PC-9 (cell line): ENCODE measurements around the gene ENAH. TPM values are rescaled to one million over a fixed set of nuclear protein-coding genes. Genes with fewer than 3 reads are reported as not detected.

Source experiments
- BruUV-seq: library from RNA; stranded (reverse); fragments of 400-500 nt; replicated peaks from 2 replicates; lab custom pipeline; 2021; lab: Mats Ljungman, UMichigan
- CTCF ChIA-PET: fragments of 300-600 bp; sonication (Branson Sonifier 250); formaldehyde crosslinking; loops from one replicate; lab custom pipeline; 2022; ENCODE audit warnings: antibody characterized with exemption; lab: Charles Lee
- POLR2A ChIA-PET: fragments of 300-600 bp; sonication (Branson Sonifier 250); formaldehyde crosslinking; loops from one replicate; lab custom pipeline; 2022; ENCODE audit warnings: antibody characterized with exemption; ENCODE audit not compliant: unreplicated experiment; lab: Charles Lee
- DNase-seq, 2 experiments: peaks; one replicate each; pipeline versions ENCODE4 v3.0.0 to v3.0.0-alpha.2; 2015 to 2022; ENCODE audit warnings: mixed read lengths in 1 of 2
- H2AFZ ChIP-seq: fragments of 200-600 bp; sonication (generic); 2 replicates; pipeline ENCODE4 v1.8.1; 2017; ENCODE audit warnings: antibody characterized with exemption
- H3F3A ChIP-seq: fragments of 200-600 bp; sonication (generic); 2 replicates; pipeline ENCODE4 v1.8.1; 2017; ENCODE audit warnings: antibody characterized with exemption, mild to moderate bottlenecking, low read depth; ENCODE audit not compliant: insufficient read depth
- H3K27ac ChIP-seq: fragments of 200-600 bp; sonication (generic); 2 replicates; pipeline ENCODE4 v1.6.1; 2016; ENCODE audit warnings: mixed run types
- H3K27me3 ChIP-seq: fragments of 200-600 bp; sonication (generic); 2 replicates; pipeline ENCODE4 v1.6.1; 2016; ENCODE audit warnings: low read depth, mixed run types; ENCODE audit not compliant: insufficient read depth
- H3K36me3 ChIP-seq: fragments of 200-600 bp; sonication (generic); 2 replicates; pipeline ENCODE4 v1.6.1; 2016; ENCODE audit warnings: low read depth, mixed run types
- H3K4me1 ChIP-seq: fragments of 200-600 bp; sonication (generic); replicated peaks from 2 replicates; pipeline ENCODE4 v1.6.1; 2016; ENCODE audit warnings: mixed run types; ENCODE audit not compliant: insufficient read depth
- H3K4me2 ChIP-seq: fragments of 200-600 bp; sonication (generic); 2 replicates; pipeline ENCODE4 v1.6.1; 2017; ENCODE audit warnings: mixed run types
- H3K4me3 ChIP-seq: fragments of 200-600 bp; sonication (generic); 2 replicates; pipeline ENCODE4 v1.6.1; 2016; ENCODE audit warnings: mixed run types
- H3K79me2 ChIP-seq: fragments of 200-600 bp; sonication (generic); 2 replicates; pipeline ENCODE4 v1.6.1; 2017; ENCODE audit warnings: low read depth, mixed run types
- H3K9me2 ChIP-seq: fragments of 200-600 bp; sonication (generic); 2 replicates; pipeline ENCODE4 v1.8.1; 2017; ENCODE audit warnings: mild to moderate bottlenecking; ENCODE audit not compliant: insufficient read depth
- H3K9me3 ChIP-seq: fragments of 200-600 bp; sonication (generic); 2 replicates; pipeline ENCODE4 v1.8.1; 2016; ENCODE audit warnings: low read depth; ENCODE audit not compliant: insufficient read depth
- H4K20me1 ChIP-seq: fragments of 200-600 bp; sonication (generic); 2 replicates; pipeline ENCODE4 v1.8.1; 2017; ENCODE audit not compliant: insufficient read depth
- EZH2 ChIP-seq: fragments of 200-600 bp; sonication (generic); IDR thresholded peaks from 2 replicates; pipeline ENCODE4 v1.8.0; 2017; ENCODE audit warnings: antibody characterized with exemption, low read depth
- intact Hi-C: fragments of 100-400 bp; cut with micrococcal nuclease; formaldehyde crosslinking; loops from one replicate; pipeline ENCODE4 v1.10.0; 2022; ENCODE audit not compliant: unreplicated experiment
- total RNA-seq: library from RNA; stranded (reverse); gene quantifications from 2 replicates; pipeline ENCODE4 v1.2.3, GENCODE V29; 2021
- TF ChIP-seq, protein P1 (sequence below): fragments of 200-600 bp; sonication (generic); conservative IDR thresholded peaks from 2 replicates; pipeline ENCODE4 v1.6.1; 2017; ENCODE audit warnings: mixed run types, antibody characterized with exemption, mild to moderate bottlenecking, moderate library complexity

The ENAH gene
- total RNA-seq, 1 experiment from 2014 or later: 167 TPM

DNA sequence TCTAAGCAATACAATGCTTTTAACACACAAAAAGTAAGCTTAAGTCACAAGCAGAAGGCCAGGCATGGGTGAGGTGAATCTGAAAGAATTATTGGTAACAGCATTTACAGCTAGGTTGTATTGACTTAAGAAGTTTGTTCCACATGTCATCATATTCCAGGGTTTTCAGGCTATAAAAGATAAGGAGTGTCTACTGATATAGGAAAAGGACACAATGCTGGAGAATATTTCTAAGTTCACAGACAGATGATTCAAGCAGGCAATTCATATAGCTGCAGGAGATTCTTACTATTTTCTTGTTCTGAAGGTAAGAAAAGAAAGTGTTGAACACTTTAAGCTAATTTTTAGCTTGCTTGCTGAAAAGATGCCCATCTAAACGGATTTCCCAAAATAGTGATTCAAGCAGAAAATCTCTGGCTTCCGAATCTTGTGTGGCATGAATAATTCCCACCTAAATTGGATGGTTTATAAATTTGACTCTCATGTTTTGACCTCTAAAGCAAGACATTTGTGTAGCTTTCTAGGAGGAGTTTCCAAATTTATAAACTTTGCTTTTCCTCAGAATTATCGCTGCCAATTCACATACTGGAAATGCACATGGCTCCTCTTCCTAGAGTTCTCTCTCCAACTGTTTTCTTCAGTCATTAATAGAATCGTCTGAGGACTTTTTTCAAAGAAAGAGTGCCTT is 129.5 kb downstream of the ENAH start:
- no peak for DNase-seq
- no peaks in the 10 kb centered on the region for H3K4me1 ChIP-seq
- H3K36me3 ChIP-seq: peaks cover 3% of the 10 kb centered on the region; the same call in 1 of the 2 replicates
- no peak overlapping the region for H2AFZ ChIP-seq
- ChIA-PET CTCF (no interaction called here), POLR2A (interaction anchor here (0.6 kb wide), 1 partner anchor 1867 kb away, joined by 5 read pairs; no protein-coding TSS in a partner anchor)
- H3K4me3 ChIP-seq: no peak overlapping the region
- intact Hi-C loops: no loop called here
- no TSS peak for BruUV-seq
- TF ChIP-seq, protein P1, sequence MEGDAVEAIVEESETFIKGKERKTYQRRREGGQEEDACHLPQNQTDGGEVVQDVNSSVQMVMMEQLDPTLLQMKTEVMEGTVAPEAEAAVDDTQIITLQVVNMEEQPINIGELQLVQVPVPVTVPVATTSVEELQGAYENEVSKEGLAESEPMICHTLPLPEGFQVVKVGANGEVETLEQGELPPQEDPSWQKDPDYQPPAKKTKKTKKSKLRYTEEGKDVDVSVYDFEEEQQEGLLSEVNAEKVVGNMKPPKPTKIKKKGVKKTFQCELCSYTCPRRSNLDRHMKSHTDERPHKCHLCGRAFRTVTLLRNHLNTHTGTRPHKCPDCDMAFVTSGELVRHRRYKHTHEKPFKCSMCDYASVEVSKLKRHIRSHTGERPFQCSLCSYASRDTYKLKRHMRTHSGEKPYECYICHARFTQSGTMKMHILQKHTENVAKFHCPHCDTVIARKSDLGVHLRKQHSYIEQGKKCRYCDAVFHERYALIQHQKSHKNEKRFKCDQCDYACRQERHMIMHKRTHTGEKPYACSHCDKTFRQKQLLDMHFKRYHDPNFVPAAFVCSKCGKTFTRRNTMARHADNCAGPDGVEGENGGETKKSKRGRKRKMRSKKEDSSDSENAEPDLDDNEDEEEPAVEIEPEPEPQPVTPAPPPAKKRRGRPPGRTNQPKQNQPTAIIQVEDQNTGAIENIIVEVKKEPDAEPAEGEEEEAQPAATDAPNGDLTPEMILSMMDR: no peak
- no peak for TF ChIP-seq EZH2
- no peaks in the 10 kb centered on the region; the same call in 1 of the 2 replicates for H4K20me1 ChIP-seq
- H3F3A ChIP-seq: peaks cover 7% of the 10 kb centered on the region
- H3K27me3 ChIP-seq: no peaks in the 10 kb centered on the region
- no peaks in the 10 kb centered on the region for H3K9me2 ChIP-seq
- H3K79me2 ChIP-seq: peaks cover 11% of the 10 kb centered on the region; the same call in 1 of the 2 replicates
- no peak overlapping the region for H3K27ac ChIP-seq
- H3K9me3 ChIP-seq: no peaks in the 10 kb centered on the region
- no peak overlapping the region for H3K4me2 ChIP-seq

DNA sequence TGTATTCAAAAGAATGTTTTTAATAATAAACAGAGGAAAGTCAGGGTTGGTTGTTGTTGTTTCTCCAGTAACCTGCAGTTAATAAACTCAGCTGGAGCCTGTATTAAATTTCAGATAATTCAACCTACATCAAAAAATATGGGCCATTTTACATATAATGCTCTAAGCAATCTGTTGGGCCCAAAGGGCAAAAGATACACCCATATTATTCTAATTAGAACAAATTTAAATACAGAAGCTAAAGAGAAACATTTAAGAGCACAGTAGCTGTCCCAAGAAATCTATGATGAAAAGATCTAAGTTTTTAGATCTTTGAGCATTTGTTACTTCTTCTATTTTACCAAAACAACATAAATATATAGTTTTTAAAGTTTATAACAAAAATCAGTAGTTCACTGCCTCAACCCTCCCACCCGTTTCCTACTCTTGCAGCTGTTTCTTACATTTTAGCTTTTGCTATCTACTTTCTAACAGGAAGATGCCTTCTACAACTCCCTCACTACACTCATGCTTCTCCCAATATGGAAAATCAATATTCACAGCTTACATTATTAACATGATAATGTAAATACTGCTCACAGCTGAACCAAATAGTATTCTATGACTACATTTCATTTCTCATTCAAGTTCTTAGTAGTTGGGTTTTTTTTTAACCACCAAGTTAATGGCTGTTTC is 130.2 kb downstream of the ENAH start:
- H3K4me2 ChIP-seq: no peak overlapping the region
- no peaks in the 10 kb centered on the region; the same call in 1 of the 2 replicates for H4K20me1 ChIP-seq

DNA sequence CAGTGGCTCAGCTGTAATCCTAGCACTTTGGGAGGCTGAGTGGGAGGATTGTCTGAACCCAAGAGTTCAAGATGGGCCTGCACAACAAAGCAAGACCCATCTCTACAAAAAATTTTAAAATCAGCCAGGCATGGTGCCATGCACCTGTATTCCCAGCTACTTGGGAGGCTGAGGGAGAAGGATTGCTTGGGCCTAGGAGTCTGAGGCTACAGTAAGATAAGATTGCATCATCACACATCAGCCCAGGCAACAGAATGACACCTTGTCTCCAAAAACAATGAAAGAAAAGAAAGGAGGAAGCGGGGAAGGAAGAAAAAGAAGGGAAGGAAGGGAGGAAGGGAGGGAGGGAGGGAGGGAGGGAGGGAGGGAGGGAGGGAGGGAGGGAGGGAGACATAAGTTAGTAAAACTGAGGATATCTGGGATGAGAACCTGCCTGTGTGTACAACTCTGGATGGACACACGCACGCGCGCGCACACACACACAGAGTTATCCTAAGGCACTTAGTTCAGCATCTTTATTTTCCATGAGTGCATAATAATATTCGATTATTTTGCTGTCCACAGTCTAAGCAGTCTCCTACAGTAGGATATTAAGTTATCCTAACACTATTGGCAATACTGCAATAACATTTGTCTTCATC is 132.2 kb downstream of the ENAH start:
- H3K4me3 ChIP-seq: no peak overlapping the region
- no peaks in the 10 kb centered on the region; the same call in 1 of the 2 replicates for H3K36me3 ChIP-seq
- peaks cover 8% of the 10 kb centered on the region; the same call in 1 of the 2 replicates for H3K79me2 ChIP-seq
- intact Hi-C loops: no loop called here
- ChIA-PET POLR2A (no interaction called here), CTCF (interaction anchor here (0.6 kb wide), 1 partner anchor 12 kb away, joined by 7 read pairs; no protein-coding TSS in a partner anchor)
- H4K20me1 ChIP-seq: no peaks in the 10 kb centered on the region; the same call in 1 of the 2 replicates
- peaks cover 7% of the 10 kb centered on the region for H3F3A ChIP-seq
- no peak overlapping the region for H2AFZ ChIP-seq
- H3K9me2 ChIP-seq: no peaks in the 10 kb centered on the region
- no peaks in the 10 kb centered on the region for H3K27me3 ChIP-seq
- DNase-seq: no peak
- no TSS peak for BruUV-seq
- H3K4me1 ChIP-seq: no peaks in the 10 kb centered on the region
- H3K27ac ChIP-seq: no peak overlapping the region
- H3K9me3 ChIP-seq: no peaks in the 10 kb centered on the region
- TF ChIP-seq, protein P1: no peak
- TF ChIP-seq EZH2: no peak
- no peak overlapping the region for H3K4me2 ChIP-seq

More for the DNA sequence above, 130.2 kb downstream of the ENAH start:
- H3K79me2 ChIP-seq: peaks cover 11% of the 10 kb centered on the region; the same call in 1 of the 2 replicates
- no peaks in the 10 kb centered on the region; the same call in 1 of the 2 replicates for H3K36me3 ChIP-seq
- no peaks in the 10 kb centered on the region for H3K9me2 ChIP-seq
- no peak for TF ChIP-seq EZH2
- TF ChIP-seq, protein P1: no peak
- no peak for DNase-seq
- H3K27me3 ChIP-seq: no peaks in the 10 kb centered on the region
- H2AFZ ChIP-seq: no peak overlapping the region
- ChIA-PET POLR2A (no interaction called here), CTCF (no interaction called here)
- intact Hi-C loops: no loop called here
- no TSS peak for BruUV-seq
- H3K9me3 ChIP-seq: no peaks in the 10 kb centered on the region
- H3K4me1 ChIP-seq: no peaks in the 10 kb centered on the region
- H3K27ac ChIP-seq: no peak overlapping the region
- no peak overlapping the region for H3K4me3 ChIP-seq
- H3F3A ChIP-seq: peaks cover 7% of the 10 kb centered on the region
